Measurements from ENCODE around the gene HCRT.

HCRT gene

GRCh38 chr17:42177684-42178083 lies 7.6 kb downstream of the HCRT start:
- H3K27ac Mint-ChIP-seq: no peak overlapping the region
- no peak overlapping the region for H3K4me3 Mint-ChIP-seq
- H3K4me1 Mint-ChIP-seq (ENCODE audit: low read depth): peaks cover 19% of the 10 kb centered on the region
- peaks cover 5% of the 10 kb centered on the region for H3K36me3 Mint-ChIP-seq
- H3K27me3 Mint-ChIP-seq: peaks cover 7% of the 10 kb centered on the region
- no peaks in the 10 kb centered on the region for H3K9me3 Mint-ChIP-seq (ENCODE audit: low read depth)

- Mint-ChIP-seq H3K9me3 (ENCODE audit: low read depth) (no peaks in the 10 kb centered on the region), H3K27me3 (peaks cover 2% of the 10 kb centered on the region), H3K4me3 (no peak overlapping the region), H3K4me1 (ENCODE audit: low read depth) (peaks cover 7% of the 10 kb centered on the region), H3K27ac (no peak overlapping the region), H3K36me3 (peaks cover 5% of the 10 kb centered on the region)
Observed at GRCh38 chr17:42174126-42174783, 11.0 kb downstream of the HCRT start.

GRCh38 chr17:42171831-42172230 lies 13.4 kb downstream of the HCRT start:
- H3K9me3 Mint-ChIP-seq (ENCODE audit: low read depth): no peaks in the 10 kb centered on the region
- H3K27me3 Mint-ChIP-seq: no peaks in the 10 kb centered on the region
- no peaks in the 10 kb centered on the region for H3K36me3 Mint-ChIP-seq
- no peak overlapping the region for H3K4me3 Mint-ChIP-seq
- H3K4me1 Mint-ChIP-seq (ENCODE audit: low read depth): no peaks in the 10 kb centered on the region
- no peak overlapping the region for H3K27ac Mint-ChIP-seq

DNA sequence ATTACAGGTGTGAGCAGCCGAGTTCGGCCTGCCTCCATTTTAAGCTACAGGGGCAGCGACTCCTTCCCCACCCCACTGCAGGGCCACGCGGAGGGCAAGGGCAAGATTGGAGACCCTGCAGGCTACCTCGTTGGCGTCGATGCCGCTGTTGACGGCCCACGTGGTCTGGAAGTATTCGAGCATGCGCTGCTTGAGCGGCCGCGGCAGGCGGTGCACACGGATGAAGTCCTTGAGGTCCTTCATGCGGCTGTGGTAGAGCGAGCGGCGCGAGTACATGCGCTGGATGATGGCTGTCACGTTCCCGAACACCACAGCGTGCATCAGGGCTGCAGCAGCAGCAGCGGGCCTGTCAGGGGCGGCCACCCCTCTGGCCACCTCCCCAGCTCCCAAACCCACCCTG lies 15.9 kb downstream of the HCRT start:
- H3K27me3 Mint-ChIP-seq: no peaks in the 10 kb centered on the region
- H3K36me3 Mint-ChIP-seq: no peaks in the 10 kb centered on the region
- no peak overlapping the region for H3K4me3 Mint-ChIP-seq
- H3K9me3 Mint-ChIP-seq (ENCODE audit: low read depth): no peaks in the 10 kb centered on the region
- H3K27ac Mint-ChIP-seq: no peak overlapping the region
- H3K4me1 Mint-ChIP-seq (ENCODE audit: low read depth): no peaks in the 10 kb centered on the region

DNA sequence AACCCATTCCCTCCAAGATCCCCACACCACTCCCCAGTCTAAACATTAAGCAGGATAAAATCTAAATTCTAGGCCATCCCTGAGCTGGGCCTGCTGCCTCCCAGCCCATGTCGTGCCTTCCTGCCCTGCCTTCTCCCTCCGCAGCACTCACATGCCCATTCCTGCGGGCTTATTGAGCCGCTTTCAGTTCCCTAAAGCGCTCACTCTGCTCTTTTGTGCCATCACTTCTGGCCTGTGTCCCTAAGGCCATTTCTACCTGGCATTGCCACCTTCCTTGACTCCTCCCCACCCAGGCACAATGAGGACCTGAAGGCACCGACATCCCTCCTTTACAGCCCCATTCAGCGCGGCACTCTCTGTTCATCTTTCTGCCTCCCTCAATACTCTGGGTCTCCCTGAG lies 17.4 kb downstream of the HCRT start:
- H3K9me3 Mint-ChIP-seq (ENCODE audit: low read depth): no peaks in the 10 kb centered on the region
- H3K27me3 Mint-ChIP-seq: no peaks in the 10 kb centered on the region
- H3K36me3 Mint-ChIP-seq: no peaks in the 10 kb centered on the region
- H3K27ac Mint-ChIP-seq: no peak overlapping the region
- no peaks in the 10 kb centered on the region for H3K4me1 Mint-ChIP-seq (ENCODE audit: low read depth)
- no peak overlapping the region for H3K4me3 Mint-ChIP-seq

DNA sequence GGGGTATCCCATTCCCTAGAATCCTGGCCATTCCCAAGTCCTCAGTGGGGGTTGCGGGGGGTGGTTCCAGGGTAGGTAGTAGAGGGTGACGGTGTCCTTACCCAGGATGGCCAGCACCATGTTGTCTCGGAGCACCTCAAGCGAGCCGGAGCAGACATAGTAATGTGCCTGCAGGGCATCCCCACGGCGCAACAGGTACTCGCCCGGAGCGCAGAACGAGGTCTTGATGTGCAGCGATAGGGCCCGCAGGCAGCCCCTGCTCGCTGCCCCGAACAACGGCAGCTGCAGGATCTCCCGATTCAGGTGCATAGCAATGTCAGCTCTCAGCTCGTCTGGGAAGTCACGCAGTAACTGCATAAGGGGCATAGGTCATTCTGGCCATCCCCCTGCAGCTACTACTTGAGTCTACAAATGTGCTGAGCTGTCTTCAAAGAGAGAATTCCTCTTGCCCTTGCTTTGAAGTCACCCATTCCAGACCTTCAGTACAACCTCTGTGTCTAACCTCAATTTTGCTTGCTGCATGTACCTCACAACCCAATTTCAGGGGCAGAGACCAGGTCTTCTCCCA lies 19.0 kb downstream of the HCRT start:
- Mint-ChIP-seq H3K4me1 (ENCODE audit: low read depth) (no peaks in the 10 kb centered on the region), H3K27me3 (no peaks in the 10 kb centered on the region), H3K27ac (no peak overlapping the region), H3K36me3 (no peaks in the 10 kb centered on the region), H3K4me3 (no peak overlapping the region), H3K9me3 (ENCODE audit: low read depth) (no peaks in the 10 kb centered on the region)

GRCh38 chr17:42165751-42166150 lies 19.5 kb downstream of the HCRT start:
- H3K27ac Mint-ChIP-seq: no peak overlapping the region
- H3K4me1 Mint-ChIP-seq (ENCODE audit: low read depth): no peaks in the 10 kb centered on the region
- H3K27me3 Mint-ChIP-seq: no peaks in the 10 kb centered on the region
- H3K4me3 Mint-ChIP-seq: no peak overlapping the region
- H3K9me3 Mint-ChIP-seq (ENCODE audit: low read depth): no peaks in the 10 kb centered on the region
- no peaks in the 10 kb centered on the region for H3K36me3 Mint-ChIP-seq

DNA sequence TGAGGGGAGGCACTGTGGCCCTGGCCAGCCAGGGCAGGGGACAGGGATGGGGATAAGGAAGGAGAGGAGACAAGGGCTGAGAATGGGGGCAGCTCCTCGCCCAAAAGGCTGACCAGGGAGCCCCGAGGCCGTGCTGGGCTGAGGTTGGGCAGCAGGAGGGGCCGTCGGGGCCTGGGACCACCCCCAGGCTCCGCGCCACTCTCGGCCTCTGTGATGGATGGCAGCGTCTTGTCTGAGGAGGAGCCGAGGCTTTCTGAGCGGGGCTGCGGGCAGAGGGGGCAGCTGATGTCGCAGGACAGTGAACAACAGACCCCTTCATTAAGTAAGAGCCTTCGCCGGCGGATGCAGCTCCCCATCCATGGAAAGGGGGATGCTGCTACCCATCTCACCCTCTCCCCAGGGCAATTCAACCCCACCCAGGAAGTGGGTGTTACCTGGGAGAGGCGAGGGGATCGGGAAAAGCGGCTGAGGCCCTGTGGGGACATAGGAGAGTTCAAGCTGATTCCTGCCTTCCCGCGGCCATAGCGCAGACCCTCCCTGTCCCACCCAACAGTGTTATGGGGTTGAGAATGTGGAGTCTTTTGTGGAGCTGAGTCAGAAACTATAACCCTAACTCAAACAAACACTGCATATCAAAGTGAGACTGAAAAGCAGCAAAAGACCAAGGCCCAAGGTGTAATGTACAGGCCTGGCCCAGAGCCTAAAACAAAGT lies 21.4 kb downstream of the HCRT start:
- H3K36me3 Mint-ChIP-seq: no peaks in the 10 kb centered on the region
- no peaks in the 10 kb centered on the region for H3K27me3 Mint-ChIP-seq
- no peaks in the 10 kb centered on the region for H3K4me1 Mint-ChIP-seq (ENCODE audit: low read depth)
- H3K9me3 Mint-ChIP-seq (ENCODE audit: low read depth): no peaks in the 10 kb centered on the region
- H3K4me3 Mint-ChIP-seq: no peak overlapping the region
- no peak overlapping the region for H3K27ac Mint-ChIP-seq

DNA sequence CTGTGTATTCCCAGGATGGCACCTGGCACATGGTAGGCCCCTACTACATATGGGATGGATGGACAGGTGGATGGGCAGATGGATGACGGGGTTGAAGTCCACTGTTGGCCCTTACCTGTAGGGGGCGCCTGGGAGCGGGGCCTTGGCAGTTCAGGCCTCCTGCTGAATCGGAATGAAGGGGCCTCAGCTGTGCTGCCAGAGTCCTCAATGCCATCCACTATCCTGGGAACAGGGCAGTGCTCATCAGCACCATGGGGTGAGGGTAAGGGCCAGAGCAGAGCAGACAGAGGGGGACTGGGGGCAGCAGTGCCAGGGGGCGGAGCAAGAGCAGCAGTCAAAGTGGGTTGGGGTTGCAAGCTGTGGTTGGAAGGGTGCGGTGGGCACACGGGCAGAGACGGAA lies 22.1 kb downstream of the HCRT start:
- no peak overlapping the region for H3K27ac Mint-ChIP-seq
- H3K4me3 Mint-ChIP-seq: no peak overlapping the region
- no peaks in the 10 kb centered on the region for H3K9me3 Mint-ChIP-seq (ENCODE audit: low read depth)
- H3K4me1 Mint-ChIP-seq (ENCODE audit: low read depth): no peaks in the 10 kb centered on the region
- H3K27me3 Mint-ChIP-seq: no peaks in the 10 kb centered on the region
- H3K36me3 Mint-ChIP-seq: no peaks in the 10 kb centered on the region

DNA sequence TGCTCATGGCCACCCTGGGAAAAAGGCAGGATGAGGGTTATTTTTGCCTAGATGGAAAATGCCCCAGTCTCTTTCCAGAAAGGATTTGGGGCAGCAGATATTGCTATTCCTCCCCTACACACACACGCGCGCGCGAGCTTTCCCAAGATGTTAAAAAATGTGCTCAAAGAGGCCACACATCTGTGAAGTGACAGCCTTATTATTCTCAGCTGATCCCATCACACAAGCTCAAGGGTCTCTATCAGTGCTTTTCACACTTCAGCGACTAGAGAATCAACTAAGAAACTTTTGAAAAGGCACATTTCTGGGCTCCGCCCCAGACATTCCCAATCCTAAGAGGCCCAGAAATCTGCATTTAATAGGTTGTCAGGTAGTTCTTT lies 24.7 kb downstream of the HCRT start:
- Mint-ChIP-seq H3K4me1 (ENCODE audit: low read depth) (peaks cover 3% of the 10 kb centered on the region), H3K27ac (no peak overlapping the region), H3K36me3 (no peaks in the 10 kb centered on the region), H3K27me3 (no peaks in the 10 kb centered on the region), H3K9me3 (ENCODE audit: low read depth) (no peaks in the 10 kb centered on the region), H3K4me3 (no peak overlapping the region)

DNA sequence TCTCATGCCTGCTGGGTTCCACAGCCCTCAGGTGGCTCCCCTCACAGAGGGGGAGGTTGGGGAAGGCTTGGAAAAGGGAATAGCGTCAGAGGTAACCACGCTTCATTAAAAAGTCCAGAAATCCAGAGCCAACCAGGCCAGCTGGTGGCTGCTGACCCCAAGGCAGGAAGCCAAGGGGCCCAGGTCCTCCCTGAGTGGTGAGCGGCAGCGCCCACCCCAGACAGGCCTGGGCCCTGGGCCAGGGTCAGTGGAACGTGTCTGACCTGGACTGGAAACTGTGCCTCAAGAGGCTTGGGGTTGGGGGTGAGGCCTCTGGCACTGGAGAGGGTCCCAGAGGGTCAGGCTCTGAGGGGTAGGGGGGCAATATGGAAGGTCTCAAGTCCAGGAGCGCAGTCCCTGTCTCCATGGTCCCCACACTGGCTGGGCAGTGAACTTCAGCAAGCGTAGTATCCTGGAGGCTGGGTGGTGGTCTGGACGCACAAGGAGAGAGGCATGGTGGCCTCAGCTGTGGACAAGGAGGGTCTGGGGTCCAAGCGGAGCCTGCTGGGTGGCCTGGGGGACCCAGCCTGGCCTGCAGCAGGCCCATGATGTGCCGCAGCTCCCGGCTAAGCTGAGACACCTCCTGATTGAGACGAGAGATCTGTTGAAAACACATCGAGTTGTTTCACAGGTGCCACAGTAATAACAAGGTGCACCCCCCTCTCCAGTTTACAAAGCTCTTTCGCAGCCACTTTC lies 25.3 kb downstream of the HCRT start:
- Mint-ChIP-seq H3K4me3 (no peak overlapping the region), H3K36me3 (no peaks in the 10 kb centered on the region), H3K27ac (no peak overlapping the region), H3K9me3 (ENCODE audit: low read depth) (no peaks in the 10 kb centered on the region), H3K4me1 (ENCODE audit: low read depth) (peaks cover 3% of the 10 kb centered on the region), H3K27me3 (no peaks in the 10 kb centered on the region)

GRCh38 chr17:42155614-42156045 lies 29.6 kb downstream of the HCRT start:
- no peaks in the 10 kb centered on the region for H3K36me3 Mint-ChIP-seq
- H3K27ac Mint-ChIP-seq: no peak overlapping the region
- H3K27me3 Mint-ChIP-seq: no peaks in the 10 kb centered on the region
- H3K9me3 Mint-ChIP-seq (ENCODE audit: low read depth): no peaks in the 10 kb centered on the region
- H3K4me1 Mint-ChIP-seq (ENCODE audit: low read depth): peaks cover 31% of the 10 kb centered on the region
- peak overlapping the region; percentile 94 for H3K4me3 Mint-ChIP-seq

DNA sequence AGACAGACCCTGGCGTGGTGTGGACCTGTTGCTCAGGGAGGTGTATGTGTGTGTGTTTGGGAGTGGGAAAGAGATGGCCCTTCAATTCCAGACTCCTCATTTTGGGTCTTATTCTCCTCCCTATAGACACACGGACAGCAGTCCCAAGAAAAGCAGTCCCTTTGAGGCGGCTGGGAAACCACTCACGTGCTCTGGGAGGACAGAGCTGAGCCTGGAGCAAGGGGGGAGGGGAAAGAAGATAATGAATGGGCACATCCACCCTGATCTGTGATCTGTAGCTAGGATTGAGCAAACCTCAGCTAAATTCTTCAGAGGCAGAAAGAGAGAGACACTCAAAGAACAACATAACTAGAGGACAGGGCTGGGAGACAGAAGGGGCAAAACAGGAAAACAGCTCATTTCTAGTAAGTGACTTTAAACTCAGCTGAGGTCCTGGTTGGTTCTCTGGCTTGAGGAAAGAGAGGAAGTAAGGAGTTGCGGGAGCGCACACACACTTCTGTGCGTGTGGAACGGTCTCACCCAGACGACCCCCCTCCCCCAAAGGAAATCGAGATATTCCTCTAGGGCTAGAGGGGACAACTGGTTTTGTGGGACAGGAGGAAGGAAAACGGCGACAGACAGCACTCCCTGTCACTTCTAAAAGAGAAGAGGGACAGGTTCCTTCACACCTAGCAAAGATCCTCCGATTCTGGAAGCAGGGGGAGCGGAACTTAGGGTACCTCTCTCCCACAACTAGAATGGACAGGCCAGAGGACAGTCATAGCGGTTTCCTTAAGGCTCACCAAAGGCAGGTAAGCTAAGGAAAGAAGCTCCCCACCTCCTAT lies 31.1 kb downstream of the HCRT start:
- H3K4me3 Mint-ChIP-seq: peak overlapping the region; percentile 94
- peaks cover 33% of the 10 kb centered on the region for H3K4me1 Mint-ChIP-seq (ENCODE audit: low read depth)
- no peaks in the 10 kb centered on the region for H3K27me3 Mint-ChIP-seq

DNA sequence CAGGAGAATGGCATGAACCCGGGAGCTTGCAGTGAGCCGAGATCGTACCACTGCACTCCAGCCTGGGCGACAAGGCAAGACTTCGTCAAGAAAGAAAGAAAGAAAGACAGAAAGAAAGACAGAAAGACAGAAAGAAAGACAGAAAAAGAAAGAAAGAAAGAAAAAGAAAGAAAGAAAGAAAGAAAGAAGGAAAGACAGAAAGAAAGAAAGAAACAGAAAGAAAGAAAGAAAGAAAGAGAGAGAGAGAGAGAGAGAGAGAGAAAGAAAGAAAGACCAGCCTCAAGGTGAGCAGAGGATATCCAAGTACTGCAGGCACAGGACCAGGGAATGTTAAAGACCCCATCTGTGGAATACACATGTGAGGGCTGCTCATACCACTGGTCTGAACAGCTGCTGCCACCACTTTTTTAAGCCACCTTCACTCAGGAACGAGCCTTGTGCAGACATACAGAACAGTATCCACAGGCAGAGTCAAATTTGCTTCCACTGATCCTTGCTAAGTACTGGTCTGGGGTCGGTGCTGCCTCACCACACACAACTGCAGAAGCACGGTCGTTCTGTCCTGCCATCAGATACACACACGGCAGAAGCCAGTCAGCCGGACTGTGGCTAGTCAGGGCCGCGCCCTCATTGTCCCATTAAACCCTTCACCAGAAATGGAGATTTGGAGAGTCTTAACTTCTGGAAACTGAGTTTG lies 38.2 kb downstream of the HCRT start:
- Mint-ChIP-seq H3K27ac (no peak overlapping the region), H3K9me3 (ENCODE audit: low read depth) (no peaks in the 10 kb centered on the region), H3K27me3 (no peaks in the 10 kb centered on the region), H3K4me3 (no peak overlapping the region), H3K36me3 (no peaks in the 10 kb centered on the region), H3K4me1 (ENCODE audit: low read depth) (peaks cover 40% of the 10 kb centered on the region)

More for the DNA sequence above, 31.1 kb downstream of the HCRT start:
- Mint-ChIP-seq H3K36me3 (no peaks in the 10 kb centered on the region), H3K27ac (peak overlapping the region; percentile 79), H3K9me3 (ENCODE audit: low read depth) (no peaks in the 10 kb centered on the region)

Data from activated naive CD8-positive, alpha-beta T cell (primary cell).